GM19328 (cell line): ENCODE results near the gene MAPRE3.

ENCODE experiments used
- ATAC-seq: cut with Tn5 transposase; IDR thresholded peaks from one replicate; pipeline ENCODE4 v1.9.1; 2021; ENCODE audit warnings: mild to moderate bottlenecking, moderate library complexity; ENCODE audit not compliant: unreplicated experiment

Gene MAPRE3

DNA sequence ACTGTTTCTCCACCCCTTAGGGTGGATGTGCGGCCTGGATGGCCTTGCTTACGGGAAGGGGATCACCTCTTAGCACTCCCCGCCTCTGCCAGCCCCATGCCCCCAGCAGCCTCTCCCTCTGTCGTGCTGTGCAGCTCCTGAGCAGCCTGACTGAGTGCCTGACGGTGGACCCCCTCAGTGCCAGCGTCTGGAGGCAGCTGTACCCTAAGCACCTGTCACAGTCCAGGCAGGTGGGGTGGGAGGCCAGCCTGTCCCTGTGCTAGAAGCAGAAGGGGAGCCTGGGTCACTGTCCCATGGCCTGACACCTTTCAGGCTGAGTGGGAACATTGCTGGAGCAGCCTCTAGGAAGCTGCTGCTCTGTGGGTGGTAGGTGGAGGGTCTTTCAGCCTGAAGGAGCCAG, 67.6 kb downstream of the MAPRE3 start:
- ATAC-seq: no peak

DNA sequence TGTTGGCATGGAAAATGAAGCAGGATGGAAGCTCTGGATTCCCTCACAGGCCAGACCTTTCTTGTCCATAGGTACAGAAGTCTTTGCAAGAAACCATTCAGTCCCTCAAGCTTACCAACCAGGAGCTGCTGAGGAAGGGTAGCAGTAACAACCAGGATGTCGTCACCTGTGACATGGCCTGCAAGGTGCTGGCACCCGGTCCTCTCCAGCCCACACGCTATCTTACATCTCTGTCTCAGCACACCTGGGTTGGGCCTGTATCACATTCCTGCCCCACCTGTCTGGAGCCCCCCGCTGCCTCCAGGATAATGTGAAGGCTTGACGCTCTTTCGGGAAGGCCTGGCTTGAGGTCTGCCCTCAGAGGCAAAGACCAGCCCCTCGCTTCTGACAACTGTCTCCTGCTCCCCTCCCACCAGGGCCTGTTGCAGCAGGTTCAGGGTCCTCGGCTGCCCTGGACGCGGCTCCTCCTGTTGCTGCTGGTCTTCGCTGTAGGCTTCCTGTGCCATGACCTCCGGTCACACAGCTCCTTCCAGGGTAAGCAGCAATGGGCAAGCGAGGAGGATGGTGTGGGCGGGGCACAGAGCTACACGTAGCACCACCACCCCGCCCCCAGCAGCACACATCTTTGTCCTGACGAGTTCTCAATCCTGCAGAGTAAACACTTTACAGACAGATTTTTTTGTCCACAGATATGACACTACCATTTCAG, 68.3 kb downstream of the MAPRE3 start:
- no peak for ATAC-seq

DNA sequence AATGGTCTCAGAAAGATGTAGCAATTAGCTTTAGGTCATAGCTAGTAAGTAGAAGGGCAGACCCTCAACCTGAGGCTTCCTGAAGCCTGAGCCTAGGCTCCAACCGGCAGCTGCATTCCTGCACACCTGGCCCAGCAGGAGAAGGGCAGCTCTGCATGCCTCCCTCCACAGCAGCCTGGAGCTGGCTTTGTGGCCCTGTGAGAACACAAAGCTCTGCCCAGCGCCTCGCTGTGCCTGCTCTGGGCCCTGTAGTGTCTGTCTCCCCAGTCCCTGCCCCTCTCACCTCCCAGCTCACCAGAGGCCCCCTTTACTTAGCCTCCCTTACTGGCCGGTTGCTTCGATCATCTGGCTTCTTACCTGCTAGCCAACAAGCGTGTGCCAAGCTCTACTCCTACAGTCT, 69.0 kb downstream of the MAPRE3 start:
- ATAC-seq: no peak

DNA sequence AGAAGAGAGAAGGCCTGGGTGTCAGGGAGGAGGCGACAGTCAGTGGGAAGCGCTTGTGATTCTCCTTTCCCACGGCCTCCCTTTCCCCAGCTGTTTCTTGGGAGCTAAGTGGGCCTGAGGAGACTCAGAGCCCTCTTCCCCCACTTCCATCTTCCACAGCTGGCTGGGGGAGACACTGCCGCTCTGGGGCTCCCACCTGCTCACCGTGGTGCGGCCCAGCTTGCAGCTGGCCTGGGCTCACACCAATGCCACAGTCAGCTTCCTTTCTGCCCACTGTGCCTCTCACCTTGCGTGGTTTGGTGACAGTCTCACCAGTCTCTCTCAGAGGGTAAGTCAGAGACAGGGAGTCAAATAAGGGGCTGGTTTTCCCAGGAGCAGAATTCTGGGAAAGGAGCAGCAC, 69.4 kb downstream of the MAPRE3 start:
- no peak for ATAC-seq

DNA sequence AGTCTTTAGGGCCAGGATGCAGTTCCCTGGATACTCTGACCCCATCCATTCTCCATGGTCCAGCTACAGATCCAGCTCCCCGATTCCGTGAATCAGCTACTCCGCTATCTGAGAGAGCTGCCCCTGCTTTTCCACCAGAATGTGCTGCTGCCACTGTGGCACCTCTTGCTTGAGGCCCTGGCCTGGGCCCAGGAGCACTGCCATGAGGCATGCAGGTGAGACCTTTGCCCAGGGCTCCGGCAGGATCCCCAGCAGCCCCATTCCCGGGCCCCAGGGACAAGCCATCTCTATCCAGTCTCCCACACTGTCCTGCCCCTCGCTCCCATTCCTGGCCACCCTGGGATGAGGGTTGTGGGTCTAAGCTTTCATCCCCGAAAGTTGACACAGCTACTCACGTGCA, 69.8 kb downstream of the MAPRE3 start:
- ATAC-seq: no peak

DNA sequence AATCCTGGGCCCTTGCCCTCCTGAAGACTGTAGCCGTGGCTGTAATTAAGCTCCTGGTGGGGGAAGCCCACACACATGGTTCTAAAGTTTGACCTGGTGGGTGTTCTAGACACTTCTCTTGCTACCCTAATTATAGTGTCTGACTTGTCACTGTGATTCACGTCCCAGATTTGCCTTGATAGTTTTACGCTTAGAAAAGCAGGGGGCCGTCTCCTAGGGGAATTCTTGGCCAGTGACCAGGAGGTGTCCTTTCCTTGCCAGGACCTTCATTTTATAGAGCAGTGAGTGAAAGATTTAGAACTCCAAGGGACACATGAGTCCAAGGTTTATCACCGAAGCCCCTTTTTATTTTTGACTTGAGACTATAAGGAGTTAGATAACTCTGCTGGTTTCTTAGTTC, 71.3 kb downstream of the MAPRE3 start:
- no peak for ATAC-seq

DNA sequence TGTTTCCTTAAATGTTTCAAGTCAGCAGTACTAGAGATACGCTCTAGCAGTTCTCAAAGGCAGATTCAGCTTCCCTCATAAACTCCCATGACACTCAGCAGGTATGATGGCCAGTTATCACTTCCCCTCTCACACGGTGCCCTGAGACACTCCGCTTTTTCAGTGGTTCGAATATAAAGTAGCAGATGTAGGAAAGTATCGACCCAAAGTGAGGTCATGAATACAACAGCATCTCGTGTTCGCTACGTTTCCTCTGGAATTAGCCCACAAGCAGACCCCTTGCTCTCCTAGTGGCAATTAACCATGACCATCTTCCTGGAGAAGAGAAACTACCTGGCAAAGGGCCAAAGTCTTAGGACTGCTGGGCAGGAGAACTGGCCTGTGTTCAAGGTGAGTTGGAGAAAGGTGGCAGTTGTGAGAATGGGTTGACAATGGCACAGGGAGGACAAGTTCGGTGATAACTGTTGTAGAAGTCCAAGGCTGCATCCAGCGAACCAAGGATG, 71.8 kb downstream of the MAPRE3 start:
- no peak for ATAC-seq

DNA sequence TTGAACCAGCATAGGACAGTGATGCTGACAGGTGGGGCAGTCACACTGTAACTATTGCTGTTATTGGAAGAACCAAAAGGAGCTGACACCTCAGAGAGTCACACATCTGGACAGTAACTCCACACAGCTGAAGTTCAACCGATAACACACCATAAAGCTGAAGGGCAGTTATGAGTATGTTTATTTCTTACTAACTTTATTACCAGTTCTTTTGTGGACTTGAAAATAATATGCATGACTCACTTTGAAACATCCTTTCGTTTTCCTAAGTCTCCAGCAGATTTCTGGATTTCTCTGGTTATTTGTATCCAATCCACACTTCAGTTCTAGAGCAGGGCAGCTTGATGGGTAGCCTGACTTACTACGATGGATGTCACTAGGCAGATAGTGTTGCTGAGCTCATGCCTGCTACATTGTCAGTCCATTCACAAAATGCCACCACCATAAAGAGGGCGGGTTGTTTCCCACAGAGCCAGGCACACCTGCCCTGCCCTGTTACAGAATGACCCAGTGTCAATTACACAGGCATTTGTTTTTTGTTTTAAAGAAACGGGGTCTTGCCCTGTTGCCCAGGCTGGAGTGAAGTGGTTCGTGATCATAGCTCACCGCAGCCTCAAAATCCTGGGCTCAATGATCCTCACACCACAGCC, 72.7 kb downstream of the MAPRE3 start:
- no peak for ATAC-seq

DNA sequence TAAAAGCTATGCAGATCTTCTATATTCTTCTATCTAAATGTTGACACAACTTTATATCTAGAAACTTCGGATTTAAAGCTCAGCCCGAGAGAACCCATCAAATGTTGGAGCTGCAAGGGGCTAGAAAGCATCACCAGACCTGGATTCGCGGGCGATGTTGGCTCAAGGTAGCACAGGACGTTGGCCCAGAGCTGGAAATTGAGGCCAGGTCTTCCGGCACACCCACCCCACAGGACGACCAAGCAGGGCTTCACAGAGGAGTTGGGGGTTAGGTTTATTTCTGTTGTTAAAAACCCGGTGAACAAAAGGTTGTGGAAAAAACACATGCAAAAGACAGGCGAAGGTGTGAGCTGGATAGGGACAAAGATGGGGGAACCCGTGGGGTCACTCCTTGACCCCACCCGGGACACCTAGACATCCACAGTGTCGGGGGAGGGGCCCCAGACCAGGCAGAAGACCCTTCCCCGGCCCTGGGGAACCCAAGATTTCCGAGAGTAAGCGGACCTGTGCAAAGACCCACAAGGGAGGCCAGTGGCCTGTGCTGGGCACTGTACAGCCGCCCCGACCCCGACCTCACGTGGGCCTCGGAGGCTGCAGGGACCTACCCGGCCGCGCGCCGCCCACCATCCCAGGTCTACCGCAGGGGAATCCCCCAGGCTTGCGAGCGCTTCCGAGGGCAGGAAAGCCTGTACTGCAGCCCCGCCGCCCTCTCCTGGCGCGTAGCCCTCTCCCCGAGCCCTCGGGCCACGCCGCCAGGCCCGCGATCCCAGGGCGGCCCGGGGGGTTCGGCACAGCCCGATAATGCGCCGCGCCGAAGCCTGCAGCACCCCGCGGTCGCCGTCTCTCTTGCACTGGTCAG, 79.2 kb downstream of the MAPRE3 start:
- no peak for ATAC-seq

DNA sequence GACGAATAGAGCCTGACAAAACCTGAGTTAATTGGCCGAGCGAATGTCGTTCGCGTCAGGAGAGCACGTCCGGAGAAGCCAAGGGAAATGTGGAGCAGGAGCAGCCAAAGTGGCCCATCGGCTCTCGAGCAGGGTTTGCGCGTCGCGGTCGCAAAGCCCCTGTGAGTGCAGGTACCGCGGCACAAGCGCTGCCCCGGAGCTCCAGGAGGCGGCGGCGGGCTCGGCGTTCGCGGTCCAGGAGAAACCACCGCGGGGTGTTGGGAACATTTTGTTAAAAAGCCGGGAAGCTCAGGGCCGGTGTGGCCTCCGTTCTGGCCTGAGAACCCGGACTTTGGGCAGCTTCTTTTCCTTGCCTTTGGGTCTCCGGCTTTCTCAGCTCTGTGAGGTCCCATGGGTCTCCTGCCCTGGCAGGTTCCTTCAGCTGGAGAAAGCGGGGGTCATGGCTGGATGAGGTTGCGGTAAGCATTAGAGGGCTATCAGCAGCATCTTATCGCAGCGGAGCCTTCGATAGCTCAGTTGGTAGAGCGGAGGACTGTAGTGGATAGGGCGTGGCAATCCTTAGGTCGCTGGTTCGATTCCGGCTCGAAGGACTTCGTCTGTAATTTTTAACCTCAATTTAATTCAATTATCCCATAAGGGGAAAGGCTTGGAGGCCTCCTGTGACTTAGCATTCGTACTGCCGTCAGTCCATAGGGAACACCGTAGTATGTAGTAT, 80.0 kb downstream of the MAPRE3 start:
- peak; percentile 45 for ATAC-seq

DNA sequence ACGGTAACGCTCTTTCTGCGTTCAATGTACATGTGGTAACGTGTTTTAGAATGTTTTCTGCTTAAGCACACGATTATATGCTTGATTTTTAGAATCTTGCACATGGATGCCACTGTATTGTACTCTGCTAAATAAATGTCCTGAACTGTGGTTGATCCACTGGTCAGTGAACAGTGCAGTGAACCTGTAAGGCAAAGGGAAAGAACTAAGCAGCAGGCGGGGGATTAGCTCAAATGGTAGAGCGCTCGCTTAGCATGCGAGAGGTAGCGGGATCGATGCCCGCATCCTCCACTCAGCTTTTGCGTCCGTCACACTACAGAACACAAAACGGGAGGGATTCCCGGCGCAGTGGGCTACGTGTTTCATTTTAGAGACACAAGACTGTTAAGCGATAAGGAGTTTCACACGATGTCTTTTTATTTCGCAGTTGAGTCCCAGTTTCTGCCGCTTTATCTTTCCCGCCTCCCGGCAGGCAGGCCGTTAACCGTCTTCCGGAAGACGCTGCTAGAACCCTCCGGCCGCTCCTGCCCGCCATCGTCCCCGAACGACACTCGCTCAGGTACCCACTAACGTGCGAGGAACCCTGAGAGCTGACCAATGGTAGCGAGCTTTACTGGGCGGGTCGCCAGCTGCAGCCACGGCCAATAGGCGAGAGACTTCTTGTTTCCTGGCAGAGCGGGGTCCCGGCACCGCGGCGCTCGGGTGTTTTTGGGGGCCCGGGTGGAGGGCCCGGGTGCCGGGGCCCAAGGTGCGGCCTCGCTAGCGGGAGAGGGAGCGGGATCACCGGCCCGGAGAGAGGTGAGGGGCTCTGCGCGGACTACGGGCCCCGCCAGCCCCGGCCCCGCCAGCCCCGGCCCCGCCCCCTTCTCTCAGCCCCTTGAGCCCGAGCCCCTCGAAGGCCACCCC, 80.8 kb downstream of the MAPRE3 start, which contains the start of gene AGBL5:
AGBL5 (plus strand) TSS at position 673 of the 906 bp plus-strand sequence. CDS start 1,291 bp downstream, outside the sequence.
- peak; percentile 62 for ATAC-seq

DNA sequence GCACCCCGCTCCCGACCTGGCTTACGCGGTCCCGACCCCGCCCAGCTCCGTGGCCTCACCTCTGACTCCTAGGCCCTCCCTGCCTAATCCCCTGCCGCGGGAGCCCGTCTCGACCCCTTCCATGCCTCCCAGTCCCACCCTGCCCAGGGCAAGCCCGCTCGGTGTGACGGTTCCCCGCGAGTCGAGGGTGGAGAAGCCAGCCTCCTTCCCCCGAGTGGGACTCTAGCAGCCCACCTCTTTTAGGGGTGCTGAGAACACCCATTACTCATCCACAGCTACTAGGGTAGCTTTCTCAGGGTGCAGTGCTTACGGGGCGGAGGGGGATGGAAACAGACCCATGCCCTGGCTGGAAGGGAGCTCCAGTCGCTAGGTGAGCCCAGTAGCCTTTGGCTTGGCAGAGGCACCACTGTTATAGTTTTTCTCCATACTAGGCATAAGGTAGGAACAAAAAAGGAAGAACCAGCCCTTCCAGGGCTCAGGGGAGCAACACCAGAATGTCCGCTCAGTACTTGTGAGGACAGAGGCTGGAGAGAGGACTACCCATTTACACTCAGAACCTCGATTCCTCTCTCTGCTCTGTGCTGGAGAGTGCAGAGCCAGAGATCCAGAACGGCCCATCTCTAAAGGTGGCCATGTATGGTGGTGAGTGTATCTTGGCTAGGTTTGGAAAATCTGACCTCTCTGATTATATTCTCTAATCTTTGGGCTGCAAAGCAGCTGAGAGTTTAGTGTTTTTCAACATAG, 81.6 kb downstream of the MAPRE3 start:
- no peak for ATAC-seq

DNA sequence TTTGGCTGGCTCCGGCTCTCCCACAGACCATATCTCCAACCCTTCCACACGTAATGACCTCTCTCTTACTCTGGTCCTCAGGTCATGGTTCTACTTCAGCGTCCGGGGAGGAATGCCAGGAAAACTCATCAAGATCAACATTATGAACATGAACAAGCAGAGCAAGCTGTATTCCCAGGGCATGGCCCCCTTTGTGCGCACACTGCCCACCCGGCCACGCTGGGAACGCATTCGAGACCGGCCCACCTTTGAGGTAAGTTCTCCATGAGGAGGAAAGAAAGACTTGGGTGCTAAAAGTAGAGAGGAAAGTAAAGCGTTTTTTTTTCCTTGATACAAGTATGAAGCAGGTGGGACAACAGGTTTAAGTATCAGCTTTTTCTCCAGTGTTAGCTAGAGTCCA, 82.9 kb downstream of the MAPRE3 start:
- no peak for ATAC-seq

DNA sequence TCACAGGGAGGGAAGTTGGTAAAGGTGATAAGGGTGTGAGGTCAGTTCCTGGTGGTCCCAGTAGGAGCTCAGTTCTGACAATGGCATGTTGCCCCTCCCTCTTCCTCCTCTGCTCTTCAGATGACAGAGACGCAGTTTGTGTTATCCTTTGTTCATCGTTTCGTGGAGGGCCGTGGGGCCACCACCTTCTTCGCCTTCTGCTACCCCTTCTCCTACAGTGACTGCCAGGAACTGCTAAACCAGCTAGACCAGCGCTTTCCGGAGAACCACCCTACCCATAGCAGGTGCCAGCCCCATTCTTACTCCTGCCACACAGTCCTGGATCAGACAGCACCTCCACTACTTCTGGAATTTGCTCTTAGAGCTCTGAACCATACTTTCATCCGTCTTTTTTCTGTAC, 83.3 kb downstream of the MAPRE3 start:
- no peak for ATAC-seq

DNA sequence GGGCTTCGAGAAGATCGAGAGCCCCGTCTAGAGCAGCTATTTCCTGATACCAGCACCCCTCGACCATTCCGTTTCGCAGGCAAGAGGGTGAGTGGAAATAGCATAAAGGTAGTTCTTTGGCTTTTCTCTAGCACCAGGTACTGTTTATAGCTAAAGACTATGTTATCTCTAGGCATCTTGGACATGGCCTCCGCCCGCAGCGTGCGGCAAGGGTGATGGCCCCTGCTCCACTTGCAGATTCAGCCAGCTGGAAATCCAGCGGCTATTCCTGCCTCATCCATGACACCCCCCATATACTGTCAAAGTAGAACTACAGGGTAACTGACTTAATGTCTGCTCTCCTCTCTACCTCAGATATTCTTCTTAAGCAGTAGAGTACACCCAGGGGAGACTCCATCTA, 84.3 kb downstream of the MAPRE3 start:
- no peak for ATAC-seq

DNA sequence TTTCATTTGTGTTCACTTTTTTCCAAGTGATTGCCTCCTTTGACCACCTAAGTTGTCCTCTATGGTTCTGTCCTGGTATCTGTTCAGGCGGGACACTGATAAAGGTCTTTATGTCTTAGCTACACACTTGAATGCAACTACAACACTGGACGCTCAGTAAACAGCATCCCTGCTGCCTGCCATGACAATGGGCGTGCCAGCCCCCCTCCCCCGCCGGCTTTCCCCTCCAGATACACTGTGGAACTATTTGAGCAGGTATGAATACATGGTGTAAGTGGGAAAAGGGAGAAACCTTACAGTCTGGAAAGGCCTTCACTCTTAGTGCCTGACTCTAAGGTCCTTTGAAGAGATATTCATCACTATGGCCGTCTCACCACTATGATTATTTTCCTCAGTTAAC, 86.7 kb downstream of the MAPRE3 start:
- ATAC-seq: no peak

DNA sequence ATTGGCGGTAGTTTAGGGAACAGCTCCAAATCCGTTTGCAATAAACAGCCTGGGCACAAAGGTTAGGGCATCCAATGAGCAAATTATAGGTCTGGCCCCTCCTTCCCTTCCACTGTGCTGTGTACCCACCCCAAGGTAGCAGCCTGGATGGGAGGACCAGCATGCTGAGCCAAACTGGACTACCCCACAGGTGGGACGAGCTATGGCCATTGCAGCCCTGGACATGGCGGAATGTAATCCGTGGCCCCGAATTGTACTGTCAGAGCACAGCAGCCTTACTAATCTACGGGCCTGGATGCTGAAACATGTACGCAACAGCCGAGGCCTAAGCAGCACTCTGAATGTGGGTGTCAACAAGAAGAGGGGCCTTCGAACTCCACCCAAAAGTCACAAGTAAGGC, 87.8 kb downstream of the MAPRE3 start:
- no peak for ATAC-seq

DNA sequence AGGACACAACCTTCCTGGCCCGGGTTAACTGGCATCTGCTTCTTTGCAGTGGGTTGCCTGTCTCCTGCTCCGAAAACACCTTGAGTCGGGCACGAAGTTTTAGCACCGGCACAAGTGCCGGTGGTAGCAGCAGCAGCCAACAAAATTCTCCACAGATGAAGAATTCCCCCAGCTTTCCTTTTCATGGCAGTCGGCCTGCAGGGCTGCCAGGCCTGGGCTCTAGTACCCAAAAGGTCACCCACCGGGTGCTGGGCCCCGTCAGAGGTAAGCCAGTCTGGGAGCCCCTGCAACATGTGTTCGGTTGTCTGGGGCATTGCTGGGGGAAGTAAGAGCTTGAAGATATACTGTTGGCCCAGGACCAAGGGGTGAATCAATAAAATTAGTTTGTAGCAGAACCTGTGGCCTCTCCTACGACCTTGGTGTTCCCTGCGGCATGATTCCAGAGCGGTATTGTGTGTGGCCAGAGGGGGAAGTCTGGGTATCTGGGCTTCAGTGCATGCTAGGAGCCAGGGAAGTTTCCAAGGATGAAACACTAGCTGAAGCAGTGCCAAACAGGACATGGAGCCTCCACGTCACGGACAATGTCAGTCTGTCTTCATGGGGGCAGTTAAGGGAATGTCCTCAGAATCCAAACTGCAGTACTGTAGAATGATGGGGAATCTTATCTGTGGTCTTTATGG, 88.8 kb downstream of the MAPRE3 start:
- no peak for ATAC-seq

DNA sequence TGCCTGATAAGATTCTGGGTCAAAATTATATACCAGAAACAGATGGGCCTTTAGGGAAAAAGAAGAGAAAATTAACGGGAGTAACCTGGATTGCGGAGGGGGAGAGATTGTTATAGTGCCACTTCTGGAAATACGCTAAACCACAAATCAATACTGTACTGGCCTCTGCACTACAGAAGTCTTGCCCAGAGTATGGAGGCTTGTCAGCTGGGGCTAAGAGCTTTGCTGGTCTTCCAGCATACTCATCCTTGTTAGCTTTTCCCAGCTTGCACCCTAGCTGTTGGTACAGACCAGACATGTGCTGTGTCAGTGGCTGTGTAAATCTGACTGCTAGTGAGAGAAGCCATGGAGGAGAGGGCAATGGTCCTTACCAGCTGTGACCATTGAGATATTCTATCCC, 89.9 kb downstream of the MAPRE3 start:
- ATAC-seq: no peak
